CD4-positive, alpha-beta T cell treated with Interleukin-17A for 1 hour (primary cell): ENCODE data around the gene RUNX2.

ENCODE experiments used
- DNase-seq: peaks from one replicate; pipeline ENCODE4 v3.0.0-alpha.2; 2020

Gene RUNX2

GRCh38 chr6:45415788-45416518, 87.8 kb downstream of the RUNX2 start:
- no peak for DNase-seq

GRCh38 chr6:45416700-45417099, 88.6 kb downstream of the RUNX2 start:
- no peak for DNase-seq

- DNase-seq, result no peak
Measured at GRCh38 chr6:45417436-45417835, 89.3 kb downstream of the RUNX2 start.

GRCh38 chr6:45419571-45420082, 91.5 kb downstream of the RUNX2 start:
- DNase-seq, result peak; percentile 64

- DNase-seq, result peak; percentile 71
Measured at GRCh38 chr6:45420083-45420908, 92.2 kb downstream of the RUNX2 start.

GRCh38 chr6:45420909-45421708, 93.0 kb downstream of the RUNX2 start:
- DNase-seq, result no peak

- DNase-seq, result peak; percentile 50
Measured at GRCh38 chr6:45421709-45422502, 93.8 kb downstream of the RUNX2 start.

GRCh38 chr6:45422503-45423110, 94.5 kb downstream of the RUNX2 start:
- DNase-seq, result peak; percentile 69

- no peak for DNase-seq
Measured at GRCh38 chr6:45423111-45423823, 95.1 kb downstream of the RUNX2 start.

- peak; percentile 17 for DNase-seq
Measured at GRCh38 chr6:45423824-45424450, 95.8 kb downstream of the RUNX2 start.

- peak; percentile 18 for DNase-seq
Measured at GRCh38 chr6:45424451-45424861, 96.3 kb downstream of the RUNX2 start.

- no peak for DNase-seq
Measured at GRCh38 chr6:45426251-45426650, 98.1 kb downstream of the RUNX2 start.

GRCh38 chr6:45427726-45428125, 99.6 kb downstream of the RUNX2 start:
- DNase-seq, result no peak

- peak; percentile 28 for DNase-seq
Measured at GRCh38 chr6:45428727-45429126, 100.6 kb downstream of the RUNX2 start.

GRCh38 chr6:45430590-45431202, 102.6 kb downstream of the RUNX2 start:
- no peak for DNase-seq

- DNase-seq, result peak; percentile 30
Measured at GRCh38 chr6:45431317-45432065, 103.4 kb downstream of the RUNX2 start.

GRCh38 chr6:45432977-45433376, 104.8 kb downstream of the RUNX2 start:
- peak; percentile 32 for DNase-seq

GRCh38 chr6:45433533-45434380, 105.6 kb downstream of the RUNX2 start:
- DNase-seq, result peak; percentile 33

- DNase-seq, result no peak
Measured at GRCh38 chr6:45434381-45434700, 106.2 kb downstream of the RUNX2 start.
